ENCODE data around the gene PELO. TPM values are rescaled to one million over a fixed set of nuclear protein-coding genes. Genes with fewer than 3 reads are reported as not detected.

PELO gene
- polyA plus RNA-seq, 3 donors: 30.5 to 31.0 (median 30.7) TPM

DNA sequence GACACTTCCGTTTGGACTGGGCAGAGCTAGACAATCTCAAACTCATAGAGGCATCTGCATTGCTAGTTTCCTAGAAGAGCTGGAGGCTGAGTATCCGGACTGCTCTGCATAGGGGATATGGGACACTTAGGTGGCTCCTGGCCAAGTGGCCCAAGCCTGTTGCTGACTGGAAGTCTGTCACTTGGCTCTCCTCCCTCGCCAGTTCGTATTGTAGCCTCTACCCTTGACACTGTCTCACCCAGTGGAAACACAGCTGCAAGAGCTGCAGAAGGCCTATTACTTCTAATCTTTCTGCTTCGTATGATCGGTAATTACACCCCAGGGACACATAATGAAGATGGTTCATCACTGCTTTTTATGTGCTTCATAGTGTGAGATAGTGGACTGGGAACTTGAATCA is 34.7 kb downstream of the PELO start:
- no peak for DNase-seq (ENCODE audit: low read depth in 3 of 3, low spot score in 2 of 3)

- no peak for DNase-seq (ENCODE audit: low read depth in 3 of 3, low spot score in 2 of 3)
These were observed 37.1 kb downstream of the PELO start for GRCh38 chr5:52824827-52825226.

DNA sequence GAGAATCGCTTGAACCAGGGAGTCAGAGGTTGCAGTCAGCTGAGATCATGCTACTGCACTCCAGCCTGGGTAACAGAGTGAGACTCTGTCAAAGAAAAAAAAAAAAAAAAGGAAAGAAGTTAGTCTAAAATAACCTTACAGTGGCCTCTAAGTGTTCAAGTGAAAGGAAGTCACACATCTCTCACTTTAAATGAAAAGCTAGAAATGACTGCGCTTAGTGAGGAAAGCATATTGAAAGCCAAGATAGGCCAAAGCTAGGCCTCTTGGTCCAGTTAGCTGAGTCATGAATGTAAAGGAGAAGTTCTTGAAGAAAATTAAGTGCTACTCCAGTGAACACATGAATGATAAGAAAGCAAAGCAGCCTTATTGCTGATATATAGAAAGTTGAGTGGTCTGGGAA is 38.1 kb downstream of the PELO start:
- DNase-seq (ENCODE audit: low read depth in 3 of 3, low spot score in 2 of 3): no peak

DNA sequence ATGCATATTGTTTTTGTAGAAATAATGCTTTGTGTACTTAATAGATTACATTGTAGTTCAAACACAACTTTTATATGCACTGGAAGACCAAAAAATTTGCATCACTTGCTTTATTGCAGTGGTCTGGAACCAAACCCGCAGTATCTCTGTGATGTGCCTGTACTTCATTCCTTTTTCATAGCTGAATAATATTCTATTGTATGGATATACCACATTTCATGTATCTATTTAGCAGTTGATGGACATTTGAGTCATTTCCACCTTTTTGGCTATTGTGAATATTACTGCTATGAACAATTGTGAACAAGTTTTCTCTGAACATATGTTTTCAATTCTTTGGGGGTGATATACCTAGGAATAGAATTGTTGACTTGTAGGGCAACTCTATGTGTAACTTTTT is 40.1 kb downstream of the PELO start:
- DNase-seq (ENCODE audit: low read depth in 3 of 3, low spot score in 2 of 3): no peak

DNA sequence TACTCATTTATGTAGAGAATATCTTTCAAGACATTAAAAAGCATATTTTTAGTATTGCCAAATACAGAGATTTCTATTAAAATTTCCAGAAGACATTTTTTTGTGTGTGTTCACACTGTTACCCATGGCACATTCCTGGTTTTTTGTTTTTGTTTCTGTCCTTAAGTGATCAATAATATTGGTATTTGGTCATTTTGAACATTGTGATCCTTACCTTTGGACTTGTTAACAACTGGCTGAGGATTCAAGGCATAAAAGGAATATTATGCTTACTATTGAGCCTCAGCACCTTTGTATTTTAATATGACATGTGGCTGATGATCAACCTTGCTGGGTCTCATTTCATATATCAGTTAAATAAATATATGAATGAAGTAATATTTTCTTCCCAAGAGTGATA is 41.9 kb downstream of the PELO start:
- no peak for DNase-seq (ENCODE audit: low read depth in 3 of 3, low spot score in 2 of 3)

GRCh38 chr5:52830650-52831049 is 42.9 kb downstream of the PELO start:
- DNase-seq (ENCODE audit: low read depth in 3 of 3, low spot score in 2 of 3): no peak

DNA sequence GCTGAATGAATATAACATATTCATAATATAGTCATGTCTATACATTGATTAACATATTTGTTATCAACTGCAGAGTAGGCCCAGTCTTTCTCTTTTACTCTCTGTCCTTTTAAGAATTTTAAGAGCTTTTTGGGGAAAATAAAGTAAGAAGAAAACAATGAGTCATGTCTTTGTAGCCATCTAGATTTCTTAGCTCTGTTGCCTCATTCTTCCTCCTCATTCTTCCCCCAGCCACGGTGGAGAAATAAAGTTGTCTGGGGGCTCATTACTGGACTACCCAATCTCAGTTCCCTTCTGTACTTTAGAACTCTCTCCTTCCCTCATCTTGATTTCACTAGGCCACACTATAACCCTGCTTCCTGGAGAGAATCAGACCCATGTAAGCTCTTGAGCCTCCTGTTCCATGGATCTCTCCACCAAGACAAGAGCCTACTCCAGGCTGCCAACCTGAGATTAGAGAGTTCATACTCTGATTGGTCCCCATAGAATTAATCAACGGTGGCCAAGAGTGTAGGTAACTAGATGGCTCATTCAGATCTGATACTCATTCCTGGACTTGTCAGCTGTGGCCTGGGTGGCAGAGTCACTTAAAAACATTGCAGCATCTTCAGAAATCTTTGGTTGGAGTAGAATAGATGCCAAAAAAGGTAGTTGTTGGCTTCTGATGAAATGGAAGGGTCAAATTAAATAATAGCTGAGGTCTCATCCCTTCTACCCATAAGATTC is 44.2 kb downstream of the PELO start:
- no peak for DNase-seq (ENCODE audit: low read depth in 3 of 3, low spot score in 2 of 3)

- DNase-seq (ENCODE audit: low read depth in 3 of 3, low spot score in 2 of 3): no peak
These were observed 46.6 kb downstream of the PELO start for GRCh38 chr5:52834320-52834719.

DNA sequence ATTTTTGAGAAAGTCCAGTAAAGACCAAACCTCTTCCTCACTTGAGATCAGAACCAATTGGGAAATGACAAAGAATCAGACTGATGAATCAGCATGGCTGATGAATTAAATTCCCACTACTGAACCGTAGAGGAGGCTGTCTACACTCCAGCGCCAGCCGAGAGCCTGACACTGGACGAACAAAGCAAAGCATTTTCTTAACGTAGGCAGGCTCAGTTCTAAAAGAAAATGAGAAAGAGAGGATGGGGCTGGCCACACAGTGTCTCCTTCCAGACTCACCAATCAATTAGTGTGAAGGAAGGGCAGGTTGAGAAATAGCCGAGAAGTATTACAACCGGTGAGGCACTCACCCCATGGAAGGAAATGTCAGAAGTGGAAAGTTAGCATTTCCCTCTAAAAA is 49.4 kb downstream of the PELO start:
- DNase-seq (ENCODE audit: low read depth in 3 of 3, low spot score in 2 of 3): no peak

Other genes starting within 250 kb of the PELO start
- 10 to 100 TPM; 51.1 to 63.1 (median 53.3) TPM for gene ITGA1, start within 50 bp of the PELO start, polyA plus RNA-seq (ENCODE audit: insufficient read length in 3 of 3)
- 10 to 100 TPM; 25.8 to 32.8 (median 27.8) TPM for gene ITGA2, start 201.4 kb downstream of the PELO start, polyA plus RNA-seq (ENCODE audit: insufficient read length in 3 of 3)